ENCODE data around the gene FGF14. TPM values are rescaled to one million over a fixed set of nuclear protein-coding genes. Genes with fewer than 3 reads are reported as not detected.
A peak's percentile ranks its signal among the peaks of the same experiment; 100 is the strongest.

The FGF14 gene
- total RNA-seq, 1 donor from 2014 or later = 1.4 TPM

DNA sequence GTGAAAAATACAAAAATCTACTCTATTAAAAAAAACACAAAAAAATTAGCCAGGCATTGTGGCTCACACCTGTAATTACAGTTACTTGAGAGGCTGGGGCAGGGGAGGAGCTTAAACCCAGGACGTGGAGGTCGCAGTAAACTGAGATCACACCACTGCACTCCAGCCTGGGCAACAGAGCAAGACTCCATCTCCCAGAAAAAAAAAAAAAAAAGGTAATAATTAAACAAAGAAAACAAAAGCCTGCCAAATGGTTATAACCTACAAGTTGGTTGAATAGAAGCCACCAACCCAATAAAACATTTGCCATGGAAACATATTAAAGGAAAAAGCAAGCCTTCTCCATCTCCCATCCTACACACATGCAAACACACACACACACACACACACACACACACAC is 694.2 kb downstream of the FGF14 start:
- no peaks in the 10 kb centered on the region for H4K20me1 ChIP-seq (ENCODE audit: low read depth)
- H2AFZ ChIP-seq (replicated peaks) = no peak overlapping the region
- no peaks in the 10 kb centered on the region for H3K36me3 ChIP-seq
- no peak overlapping the region for H3K4me3 ChIP-seq
- no peaks in the 10 kb centered on the region for H3K4me1 ChIP-seq
- H3K27ac Mint-ChIP-seq = no peak overlapping the region
- TF ChIP-seq EZH2 (IDR thresholded peaks at IDR 0.05) (no peak), EZH2phosphoT487 (IDR thresholded peaks at IDR 0.05) (no peak)
- TF ChIP-seq, protein P1, sequence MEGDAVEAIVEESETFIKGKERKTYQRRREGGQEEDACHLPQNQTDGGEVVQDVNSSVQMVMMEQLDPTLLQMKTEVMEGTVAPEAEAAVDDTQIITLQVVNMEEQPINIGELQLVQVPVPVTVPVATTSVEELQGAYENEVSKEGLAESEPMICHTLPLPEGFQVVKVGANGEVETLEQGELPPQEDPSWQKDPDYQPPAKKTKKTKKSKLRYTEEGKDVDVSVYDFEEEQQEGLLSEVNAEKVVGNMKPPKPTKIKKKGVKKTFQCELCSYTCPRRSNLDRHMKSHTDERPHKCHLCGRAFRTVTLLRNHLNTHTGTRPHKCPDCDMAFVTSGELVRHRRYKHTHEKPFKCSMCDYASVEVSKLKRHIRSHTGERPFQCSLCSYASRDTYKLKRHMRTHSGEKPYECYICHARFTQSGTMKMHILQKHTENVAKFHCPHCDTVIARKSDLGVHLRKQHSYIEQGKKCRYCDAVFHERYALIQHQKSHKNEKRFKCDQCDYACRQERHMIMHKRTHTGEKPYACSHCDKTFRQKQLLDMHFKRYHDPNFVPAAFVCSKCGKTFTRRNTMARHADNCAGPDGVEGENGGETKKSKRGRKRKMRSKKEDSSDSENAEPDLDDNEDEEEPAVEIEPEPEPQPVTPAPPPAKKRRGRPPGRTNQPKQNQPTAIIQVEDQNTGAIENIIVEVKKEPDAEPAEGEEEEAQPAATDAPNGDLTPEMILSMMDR (IDR thresholded peaks at IDR 0.05) = no peak
- peaks cover 2% of the 10 kb centered on the region for H3K9me3 Mint-ChIP-seq
- H3K4me1 Mint-ChIP-seq = peaks cover 3% of the 10 kb centered on the region
- no peaks in the 10 kb centered on the region for H3K79me2 ChIP-seq (ENCODE audit: low read depth)
- H3K27ac ChIP-seq = no peak overlapping the region
- H3K9ac ChIP-seq = no peak overlapping the region
- no peak overlapping the region for H3K4me3 Mint-ChIP-seq
- no peaks in the 10 kb centered on the region for H3K9me3 ChIP-seq (ENCODE audit: low read depth)
- DNase-seq (ENCODE audit: low spot score) = no peak
- no peaks in the 10 kb centered on the region for H3K27me3 Mint-ChIP-seq (ENCODE audit: insufficient read depth, low read depth)
- H3K4me2 ChIP-seq = no peak overlapping the region
- H3F3A ChIP-seq (ENCODE audit: low read depth) = no peaks in the 10 kb centered on the region
- H3K36me3 Mint-ChIP-seq = no peaks in the 10 kb centered on the region
- no peaks in the 10 kb centered on the region for H3K27me3 ChIP-seq

DNA sequence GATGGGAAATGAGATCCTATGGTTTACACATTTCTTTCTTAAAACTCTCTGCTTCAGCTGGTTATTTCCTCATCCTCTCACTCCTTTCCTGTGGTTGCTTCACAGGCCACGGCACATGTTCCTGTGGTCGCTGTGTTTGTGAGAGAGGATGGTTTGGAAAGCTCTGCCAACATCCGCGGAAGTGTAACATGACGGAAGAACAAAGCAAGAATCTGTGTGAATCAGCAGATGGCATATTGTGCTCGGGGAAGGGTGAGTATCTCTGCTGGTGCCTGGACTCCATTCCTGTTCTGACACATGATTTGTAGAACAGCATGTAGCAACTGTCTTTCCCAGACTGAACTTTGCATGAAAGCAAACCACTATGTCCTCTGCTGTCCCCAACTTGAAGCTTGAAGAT is 695.2 kb downstream of the FGF14 start:
- H3K9ac ChIP-seq = no peak overlapping the region
- no peaks in the 10 kb centered on the region for H3F3A ChIP-seq (ENCODE audit: low read depth)
- no peaks in the 10 kb centered on the region for H3K36me3 ChIP-seq
- TF ChIP-seq, protein P1 (IDR thresholded peaks at IDR 0.05) = no peak
- TF ChIP-seq EZH2 (IDR thresholded peaks at IDR 0.05) = no peak
- no peak overlapping the region for H3K4me3 ChIP-seq
- no peaks in the 10 kb centered on the region for H3K4me1 ChIP-seq
- no peak for DNase-seq (ENCODE audit: low spot score)
- H3K4me1 Mint-ChIP-seq = peaks cover 3% of the 10 kb centered on the region
- H3K9me3 ChIP-seq (ENCODE audit: low read depth) = no peaks in the 10 kb centered on the region
- H3K4me3 Mint-ChIP-seq = no peak overlapping the region
- H2AFZ ChIP-seq (replicated peaks) = peak overlapping the region; percentile 63
- H3K27ac Mint-ChIP-seq = no peak overlapping the region
- H3K4me2 ChIP-seq = no peak overlapping the region
- no peaks in the 10 kb centered on the region for H3K27me3 Mint-ChIP-seq (ENCODE audit: insufficient read depth, low read depth)
- peaks cover 2% of the 10 kb centered on the region for H3K9me3 Mint-ChIP-seq
- H3K27ac ChIP-seq = no peak overlapping the region
- no peaks in the 10 kb centered on the region for H3K36me3 Mint-ChIP-seq
- no peaks in the 10 kb centered on the region for H3K79me2 ChIP-seq (ENCODE audit: low read depth)
- H4K20me1 ChIP-seq (ENCODE audit: low read depth) = no peaks in the 10 kb centered on the region
- H3K27me3 ChIP-seq = no peaks in the 10 kb centered on the region

DNA sequence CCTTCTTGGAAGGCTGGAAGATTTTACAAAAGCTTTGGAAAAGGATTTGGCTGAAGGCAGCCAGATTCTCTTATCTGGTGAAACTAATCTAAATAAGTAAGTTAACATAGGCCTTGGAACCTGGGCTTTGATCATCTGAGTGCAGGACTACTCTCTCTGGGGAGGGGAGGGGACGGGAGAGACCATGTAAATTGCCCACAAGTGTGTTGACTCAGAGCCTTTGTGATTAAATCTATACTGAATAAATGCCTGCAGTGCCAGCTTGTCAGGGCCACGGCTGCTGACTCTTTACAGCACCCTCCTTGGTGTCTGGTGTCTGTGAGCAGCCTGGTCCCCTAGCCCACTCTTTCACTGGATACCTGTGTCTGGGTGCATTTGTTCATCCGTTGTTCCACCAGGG is 698.0 kb downstream of the FGF14 start:
- Histone ChIP-seq H3K9me3 (ENCODE audit: low read depth) (no peaks in the 10 kb centered on the region), H3K4me2 (no peak overlapping the region), H3K27ac (no peak overlapping the region), H3F3A (ENCODE audit: low read depth) (no peaks in the 10 kb centered on the region), H3K4me1 (no peaks in the 10 kb centered on the region), H3K9ac (no peak overlapping the region), H2AFZ (replicated peaks) (no peak overlapping the region), H3K4me3 (no peak overlapping the region), H3K27me3 (no peaks in the 10 kb centered on the region), H3K36me3 (no peaks in the 10 kb centered on the region), H4K20me1 (ENCODE audit: low read depth) (no peaks in the 10 kb centered on the region), H3K79me2 (ENCODE audit: low read depth) (no peaks in the 10 kb centered on the region)
- DNase-seq (ENCODE audit: low spot score) = no peak
- Mint-ChIP-seq H3K4me3 (no peak overlapping the region), H3K27me3 (ENCODE audit: insufficient read depth, low read depth) (no peaks in the 10 kb centered on the region), H3K9me3 (peaks cover 1% of the 10 kb centered on the region), H3K4me1 (peaks cover 3% of the 10 kb centered on the region), H3K27ac (no peak overlapping the region), H3K36me3 (no peaks in the 10 kb centered on the region)
- TF ChIP-seq, protein P1 (IDR thresholded peaks at IDR 0.05) = no peak
- TF ChIP-seq EZH2phosphoT487 (IDR thresholded peaks at IDR 0.05) = no peak
- no peak for TF ChIP-seq EZH2 (IDR thresholded peaks at IDR 0.05)

DNA sequence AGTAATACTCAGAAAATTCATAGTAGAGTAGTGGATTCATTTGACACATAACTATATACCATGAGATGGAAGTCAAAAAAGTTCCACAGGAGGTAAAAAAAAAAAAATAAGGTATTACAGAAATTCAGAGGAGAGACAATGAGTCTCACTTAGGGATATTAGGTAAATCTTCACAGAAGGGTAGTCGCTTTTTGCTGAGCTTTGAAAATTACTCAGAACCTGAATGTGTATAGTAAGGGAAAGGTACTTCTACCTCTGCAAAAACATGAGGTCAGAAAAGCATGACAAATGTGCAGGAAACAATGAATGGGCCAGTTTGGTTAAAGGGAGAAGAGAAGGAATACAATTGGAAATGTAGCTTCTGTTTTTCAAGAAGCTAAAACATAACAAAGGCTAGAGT is 698.8 kb downstream of the FGF14 start:
- Histone ChIP-seq H3K4me3 (no peak overlapping the region), H3K9ac (no peak overlapping the region), H2AFZ (replicated peaks) (no peak overlapping the region), H3K4me1 (no peaks in the 10 kb centered on the region), H3K4me2 (no peak overlapping the region), H3K36me3 (no peaks in the 10 kb centered on the region), H3K9me3 (ENCODE audit: low read depth) (no peaks in the 10 kb centered on the region), H3K27ac (no peak overlapping the region), H4K20me1 (ENCODE audit: low read depth) (no peaks in the 10 kb centered on the region), H3K27me3 (no peaks in the 10 kb centered on the region), H3K79me2 (ENCODE audit: low read depth) (no peaks in the 10 kb centered on the region), H3F3A (ENCODE audit: low read depth) (no peaks in the 10 kb centered on the region)
- DNase-seq (ENCODE audit: low spot score) = no peak
- Mint-ChIP-seq H3K27me3 (ENCODE audit: insufficient read depth, low read depth) (no peaks in the 10 kb centered on the region), H3K9me3 (no peaks in the 10 kb centered on the region), H3K27ac (no peak overlapping the region), H3K4me1 (no peaks in the 10 kb centered on the region), H3K36me3 (no peaks in the 10 kb centered on the region), H3K4me3 (no peak overlapping the region)
- TF ChIP-seq, protein P1 (IDR thresholded peaks at IDR 0.05) = no peak
- TF ChIP-seq EZH2phosphoT487 (IDR thresholded peaks at IDR 0.05) (no peak), EZH2 (IDR thresholded peaks at IDR 0.05) (no peak)

All from neural progenitor cell (in vitro differentiated cells).